GM12801 (cell line): ENCODE measurements around the gene GRK7.

Experiments used
- TF ChIP-seq, protein P1 (sequence below): IDR thresholded peaks from one replicate; pipeline ENCODE4 v1.5.1; 2011; ENCODE audit warnings: control low read depth; ENCODE audit not compliant: insufficient read length; ENCODE audit errors: extremely low read depth

Gene GRK7

DNA sequence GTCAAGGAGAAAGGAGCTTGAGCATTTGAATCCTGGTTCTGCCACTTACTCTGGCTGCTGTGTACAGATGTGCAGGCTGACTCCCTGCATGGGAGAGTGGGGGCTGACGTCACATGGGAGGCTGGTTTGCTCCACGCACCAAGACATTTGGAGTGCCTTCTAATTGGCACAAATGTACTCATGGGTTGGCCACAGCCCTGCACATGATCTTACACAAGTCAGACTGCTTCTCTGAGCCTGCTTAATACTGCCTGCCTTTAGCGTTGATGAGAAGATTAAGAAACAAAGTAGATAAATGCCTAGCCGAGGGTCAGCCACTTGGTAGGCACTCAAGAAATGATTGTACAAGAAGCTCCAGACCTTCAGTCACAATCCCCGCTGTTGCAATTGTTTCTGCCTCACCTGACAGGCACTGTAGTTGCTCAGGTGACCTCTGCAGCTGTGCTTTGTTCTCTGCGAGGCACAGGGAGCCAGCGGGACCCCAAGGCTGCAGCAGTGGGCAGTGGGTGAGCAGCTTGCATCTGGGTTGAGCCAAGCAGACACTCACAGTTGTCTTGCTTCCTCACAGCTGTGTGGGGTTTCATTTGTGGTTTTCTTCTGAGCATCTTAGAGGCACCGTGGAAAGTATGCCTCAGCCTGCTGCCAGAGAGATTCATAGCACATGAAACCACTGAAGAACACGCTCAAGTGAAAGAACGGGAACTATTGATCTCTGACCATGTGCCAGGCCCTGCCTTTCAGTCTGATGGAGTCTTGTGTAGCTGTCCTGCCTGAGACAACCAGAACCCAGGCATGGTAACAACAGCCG, 33.1 kb downstream of the GRK7 start:
- TF ChIP-seq, protein P1, sequence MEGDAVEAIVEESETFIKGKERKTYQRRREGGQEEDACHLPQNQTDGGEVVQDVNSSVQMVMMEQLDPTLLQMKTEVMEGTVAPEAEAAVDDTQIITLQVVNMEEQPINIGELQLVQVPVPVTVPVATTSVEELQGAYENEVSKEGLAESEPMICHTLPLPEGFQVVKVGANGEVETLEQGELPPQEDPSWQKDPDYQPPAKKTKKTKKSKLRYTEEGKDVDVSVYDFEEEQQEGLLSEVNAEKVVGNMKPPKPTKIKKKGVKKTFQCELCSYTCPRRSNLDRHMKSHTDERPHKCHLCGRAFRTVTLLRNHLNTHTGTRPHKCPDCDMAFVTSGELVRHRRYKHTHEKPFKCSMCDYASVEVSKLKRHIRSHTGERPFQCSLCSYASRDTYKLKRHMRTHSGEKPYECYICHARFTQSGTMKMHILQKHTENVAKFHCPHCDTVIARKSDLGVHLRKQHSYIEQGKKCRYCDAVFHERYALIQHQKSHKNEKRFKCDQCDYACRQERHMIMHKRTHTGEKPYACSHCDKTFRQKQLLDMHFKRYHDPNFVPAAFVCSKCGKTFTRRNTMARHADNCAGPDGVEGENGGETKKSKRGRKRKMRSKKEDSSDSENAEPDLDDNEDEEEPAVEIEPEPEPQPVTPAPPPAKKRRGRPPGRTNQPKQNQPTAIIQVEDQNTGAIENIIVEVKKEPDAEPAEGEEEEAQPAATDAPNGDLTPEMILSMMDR = no peak

DNA sequence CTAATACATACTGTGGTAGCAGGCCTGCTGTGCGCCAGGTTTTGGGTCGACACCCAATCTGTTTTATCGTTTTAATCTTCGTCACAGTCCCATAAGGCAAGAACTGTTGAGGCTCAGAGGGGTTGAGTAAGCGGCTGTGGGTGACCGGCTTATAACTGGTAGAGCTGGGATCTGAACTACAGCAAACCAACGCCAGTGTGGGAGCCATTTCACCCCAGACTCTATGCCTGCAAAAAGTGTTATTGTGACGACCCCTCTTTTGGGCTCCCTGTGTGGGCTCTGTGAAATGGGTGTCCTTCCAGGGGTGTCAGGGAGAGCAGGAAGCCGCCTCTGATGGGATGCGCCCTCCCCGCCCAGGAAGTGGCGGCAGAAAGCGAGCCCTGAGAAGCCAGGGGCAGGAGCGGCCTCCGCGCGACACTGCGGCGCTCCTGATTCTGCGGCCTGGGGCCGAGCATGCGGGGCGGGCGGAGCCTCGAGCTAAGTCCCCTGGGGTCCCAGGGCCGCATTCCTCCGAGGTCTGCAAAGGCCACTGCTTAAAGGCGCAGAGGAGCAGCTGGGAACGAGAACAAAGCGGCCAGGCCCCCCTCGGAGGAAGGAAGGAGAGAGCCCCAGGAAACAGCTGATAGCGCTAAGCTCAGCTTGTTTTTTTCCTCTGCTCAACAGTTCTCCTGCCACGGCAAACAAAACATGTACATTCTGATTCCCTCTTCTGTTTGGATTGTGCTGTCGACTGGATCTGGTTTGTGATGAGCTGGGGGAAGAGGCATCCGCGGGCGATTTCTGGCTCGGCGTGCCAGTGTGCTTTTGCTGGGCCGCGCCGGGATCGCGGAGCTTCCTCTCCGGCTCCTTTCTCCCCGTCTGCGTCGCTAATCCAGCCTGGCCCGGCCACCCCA, 33.9 kb downstream of the GRK7 start:
- TF ChIP-seq, protein P1 = no peak

DNA sequence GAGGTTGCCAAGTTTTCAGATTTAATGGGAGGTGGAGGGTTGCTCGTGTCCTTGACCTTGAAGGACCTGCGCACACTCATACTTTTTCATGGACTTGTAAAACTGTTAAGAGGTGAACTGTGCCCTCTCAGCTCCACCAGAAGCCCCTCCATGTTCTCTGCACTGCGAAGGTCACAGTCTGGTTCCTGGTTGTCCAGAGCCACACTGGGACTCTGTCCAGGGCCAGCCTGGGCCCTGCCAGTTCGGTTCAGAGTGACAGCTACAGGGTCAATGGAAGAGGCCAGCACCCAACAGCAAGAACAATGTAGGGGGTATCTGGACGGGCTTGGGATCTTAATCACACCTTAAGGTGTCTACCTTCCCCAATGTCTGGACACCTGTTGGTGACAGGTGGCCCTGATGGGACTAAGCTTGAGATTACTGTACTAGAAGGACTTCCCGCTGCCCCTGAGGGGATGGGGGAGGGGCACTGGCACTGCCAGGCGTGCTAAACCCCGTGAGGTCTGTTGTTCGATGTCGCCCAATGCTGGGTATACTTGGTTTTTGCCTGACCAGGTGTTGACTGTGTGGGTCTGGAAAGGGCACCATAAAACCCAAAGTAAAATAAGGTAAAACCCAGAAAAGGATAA, 34.7 kb downstream of the GRK7 start:
- TF ChIP-seq, protein P1 = no peak

DNA sequence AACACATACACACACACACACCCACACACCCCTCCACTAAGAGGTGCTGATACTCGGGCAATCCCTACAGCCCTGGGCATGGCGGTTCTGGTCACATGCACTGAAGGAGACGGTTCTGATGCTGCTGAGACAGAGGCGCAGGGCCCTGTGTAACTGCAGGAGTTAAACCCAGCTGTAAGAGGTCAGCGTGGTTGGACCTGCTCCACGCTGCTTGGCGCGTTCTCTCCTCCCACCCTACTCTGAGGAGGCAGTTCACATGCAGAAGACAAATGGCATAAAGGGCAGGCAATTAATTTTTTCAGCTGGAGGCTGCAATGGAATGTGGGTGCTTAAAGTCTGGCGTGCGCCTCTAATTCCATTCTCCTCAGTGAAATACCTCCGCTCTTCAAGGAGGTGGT, 35.2 kb downstream of the GRK7 start:
- TF ChIP-seq, protein P1 = no peak

DNA sequence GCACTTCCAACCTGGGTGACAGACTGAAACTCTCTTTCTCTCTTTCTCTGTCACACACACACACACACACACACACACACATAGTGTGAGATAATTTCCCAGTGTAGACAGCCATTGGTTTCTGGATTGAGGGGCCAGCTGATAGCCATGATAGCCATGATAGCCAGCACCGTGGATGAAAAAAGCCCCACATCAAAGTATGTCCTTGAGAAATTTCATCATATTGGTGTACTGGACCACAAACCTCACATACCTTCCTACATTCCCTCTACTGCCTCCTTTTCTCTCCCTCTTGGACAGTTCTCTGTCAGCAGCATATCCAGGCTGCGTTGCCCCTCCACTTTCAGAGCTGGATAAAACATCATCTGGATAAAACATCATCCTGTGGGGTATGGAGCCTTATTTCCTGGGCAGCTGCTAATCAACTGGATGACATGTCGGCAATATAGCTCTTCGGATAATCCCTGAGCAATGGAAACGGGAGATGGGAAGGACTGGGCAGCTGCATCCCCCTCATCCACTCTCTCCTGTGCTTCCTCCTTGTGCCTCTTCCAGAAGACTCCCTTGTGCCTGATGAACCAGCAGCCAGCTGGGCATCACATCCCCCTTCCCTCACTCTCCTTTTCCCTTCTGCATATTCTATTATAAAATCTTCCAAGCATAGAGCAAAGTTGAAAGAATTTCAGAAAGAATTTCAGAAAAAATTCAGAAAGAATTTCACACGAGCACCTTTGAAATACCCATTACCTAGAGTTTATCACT, 39.3 kb downstream of the GRK7 start:
- TF ChIP-seq, protein P1 = no peak

DNA sequence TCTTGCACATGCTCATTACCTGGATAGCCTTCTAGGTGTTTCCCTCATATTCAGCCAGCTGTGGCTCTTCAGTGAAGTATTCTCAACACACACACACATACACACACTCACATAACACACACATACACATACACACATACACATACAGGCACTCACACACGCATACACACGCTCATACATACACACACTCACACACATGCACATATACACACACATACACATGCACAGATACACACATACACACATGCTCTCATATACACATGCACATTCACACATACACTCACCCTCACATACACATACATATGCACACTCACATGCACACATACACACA, 41.2 kb downstream of the GRK7 start:
- TF ChIP-seq, protein P1 = no peak
